ENCODE measurements around the gene AMOTL1.

DNA sequence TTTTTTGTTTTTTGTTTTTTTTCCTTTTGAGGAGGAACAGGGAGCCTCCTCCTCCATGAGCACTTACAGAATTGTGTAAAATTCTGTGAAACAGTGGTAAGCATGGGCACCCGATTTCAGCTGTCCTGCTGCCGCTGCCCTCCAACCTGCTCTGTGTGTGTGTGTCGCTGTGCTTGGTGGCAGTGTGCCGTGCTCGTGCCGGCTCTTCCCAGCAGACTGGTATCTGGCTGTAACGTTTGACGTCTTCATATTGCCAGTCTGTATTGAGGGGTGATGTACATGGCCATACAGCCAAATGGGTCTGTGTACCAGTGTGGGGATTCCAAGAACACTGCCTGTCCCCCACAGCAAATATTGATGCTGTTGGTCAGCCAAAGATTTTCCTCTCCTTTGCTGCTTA lies 108.1 kb downstream of the AMOTL1 start:
- no peak for TF ChIP-seq GATA2 (IDR thresholded peaks at IDR 0.05; ENCODE audit: low read depth, low read length)
- no peak for TF ChIP-seq GATA3 (IDR thresholded peaks at IDR 0.05; ENCODE audit: low read depth, low read length)

Data from SH-SY5Y (cell line).